CD4-positive, alpha-beta memory T cell (primary cell): Measurements from ENCODE around the gene IGF2BP2. TPM values are rescaled to one million over a fixed set of nuclear protein-coding genes. Genes with fewer than 3 reads are reported as not detected.

Source experiments
- CTCF ChIA-PET: fragments of 350-600 bp; sonication (Branson Sonifier 250); formaldehyde crosslinking; loops from one replicate; lab custom pipeline; 2021; ENCODE audit warnings: inconsistent platforms; ENCODE audit not compliant: partially characterized antibody; lab: Charles Lee
- POLR2A ChIA-PET: fragments of 350-600 bp; sonication (Branson Sonifier 250); formaldehyde crosslinking; loops from one replicate; lab custom pipeline; 2021; ENCODE audit not compliant: partially characterized antibody; lab: Charles Lee
- DNase-seq, 5 donors: peaks; one replicate each; pipeline versions ENCODE4 v3.0.0 to v3.0.0-alpha.2; 2020 to 2022; ENCODE audit warnings: mixed read lengths in 1 of 5
- H3K27ac ChIP-seq: one replicate; pipeline ENCODE4 v1.7.0; 2013; ENCODE audit warnings: low read depth, low read length
- H3K27me3 ChIP-seq: 2 replicates; pipeline ENCODE4 v1.7.0; 2013; ENCODE audit warnings: mild to moderate bottlenecking, low read length, moderate library complexity; ENCODE audit not compliant: insufficient read depth
- H3K36me3 ChIP-seq: 2 replicates; pipeline ENCODE4 v1.7.0; 2013; ENCODE audit warnings: mild to moderate bottlenecking, low read length, moderate library complexity; ENCODE audit not compliant: insufficient read depth
- H3K4me1 ChIP-seq: 2 replicates; pipeline ENCODE4 v1.7.0; 2013; ENCODE audit warnings: mild to moderate bottlenecking, low read length, moderate library complexity; ENCODE audit not compliant: insufficient read depth
- H3K4me3 ChIP-seq, 2 donors: one replicate each; pipeline ENCODE4 v1.7.0; 2013; ENCODE audit warnings: low read length in 2 of 2, mild to moderate bottlenecking in 1 of 2
- H3K9me3 ChIP-seq, 2 donors: one replicate each; pipeline ENCODE4 v1.7.0; 2013; ENCODE audit warnings: low read length in 2 of 2, control low read depth in 1 of 2; ENCODE audit not compliant: control insufficient read depth in 1 of 2
- H3K27ac Mint-ChIP-seq, 7 donors: one replicate each; pipeline ENCODE4 v1.8.0; 2020 to 2021; ENCODE audit warnings: mixed read lengths in 7 of 7, mild to moderate bottlenecking in 6 of 7, inconsistent platforms in 3 of 7, moderate library complexity in 3 of 7
- H3K27me3 Mint-ChIP-seq, 2 donors: one replicate each; pipeline ENCODE4 v1.8.0; 2020 to 2021; ENCODE audit warnings: mixed read lengths in 2 of 2
- H3K36me3 Mint-ChIP-seq, 2 donors: one replicate each; pipeline ENCODE4 v1.8.0; 2020 to 2021; ENCODE audit warnings: mixed read lengths in 2 of 2, inconsistent platforms in 1 of 2, mild to moderate bottlenecking in 1 of 2
- H3K4me1 Mint-ChIP-seq, 4 donors: one replicate each; pipeline ENCODE4 v1.8.0; 2020 to 2021; ENCODE audit warnings: mixed read lengths in 4 of 4, mild to moderate bottlenecking in 1 of 4
- H3K4me3 Mint-ChIP-seq, 8 donors: one replicate each; pipeline ENCODE4 v1.8.0; 2020 to 2021; ENCODE audit warnings: mixed read lengths in 8 of 8, mild to moderate bottlenecking in 7 of 8, moderate library complexity in 6 of 8, inconsistent platforms in 3 of 8
- H3K9me3 Mint-ChIP-seq, 8 donors: one replicate each; pipeline ENCODE4 v1.8.0; 2020 to 2021; ENCODE audit warnings: mixed read lengths in 8 of 8, mild to moderate bottlenecking in 5 of 8, inconsistent platforms in 3 of 8, moderate library complexity in 1 of 8
- intact Hi-C: fragments of 100-400 bp; cut with micrococcal nuclease; formaldehyde crosslinking; loops from one replicate; pipeline ENCODE4 v1.15.1; 2023
- polyA plus RNA-seq, 2 donors: library from polyadenylated mRNA; unstranded; fragments of 300-500 nt; fragmentation: Illumina TruSeq; gene quantifications; one replicate each; pipeline ENCODE4 v1.2.3, GENCODE V29; 2021
- total RNA-seq, 2 experiments: library from RNA; stranded (reverse); gene quantifications; one replicate each; pipeline ENCODE4 v1.2.3, GENCODE V29; 2021

IGF2BP2 gene
- total and polyA plus RNA-seq, 4 experiments from 2014 or later = not detected

DNA sequence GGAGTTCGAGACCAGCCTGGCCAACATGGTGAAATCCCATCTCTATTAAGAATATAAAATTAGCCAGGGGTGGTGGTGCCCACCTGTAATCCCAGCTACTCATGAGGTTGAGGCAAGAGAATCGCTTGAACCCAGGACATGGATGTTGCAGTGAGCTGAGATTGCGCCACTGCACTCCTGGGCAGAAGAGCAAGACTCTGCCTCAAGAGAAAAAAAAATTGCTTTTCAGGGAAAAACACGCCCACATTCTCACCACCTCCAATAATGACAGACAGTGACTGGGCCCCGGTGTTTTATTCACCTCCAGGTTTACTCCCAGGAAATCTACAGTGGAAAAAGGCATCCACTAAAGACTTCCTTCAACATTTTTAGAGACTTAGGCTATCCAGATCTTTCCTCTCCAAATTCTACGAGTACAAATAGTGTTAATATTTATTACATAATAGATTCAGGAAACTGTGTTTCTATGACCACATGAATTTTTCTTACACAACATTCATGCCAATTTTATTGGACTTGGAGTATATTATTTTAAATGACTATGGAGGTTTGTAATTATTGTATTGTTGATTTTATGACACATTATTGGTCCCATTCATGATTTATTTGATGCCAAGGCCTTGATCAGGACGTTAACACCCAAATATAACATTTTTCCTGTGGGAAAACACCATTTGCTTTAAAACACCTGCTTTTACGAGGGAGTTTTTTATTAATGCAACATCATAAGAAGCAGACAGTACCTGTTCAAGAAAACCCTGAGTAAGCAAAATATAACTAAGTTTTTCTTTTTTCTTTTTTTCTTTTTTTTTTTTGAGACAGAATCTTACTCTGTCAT is 26.6 kb downstream of the IGF2BP2 start:
- Mint-ChIP-seq H3K27ac (no peak overlapping the region), H3K36me3 (no peaks in the 10 kb centered on the region), H3K4me3 (no peak overlapping the region), H3K27me3 (peaks cover 9 to 22% of the 10 kb centered on the region in 2 donors), H3K9me3 (no peaks in the 10 kb centered on the region), H3K4me1 (peaks cover 0 to 2% (median 0%) of the 10 kb centered on the region in 4 donors)
- Histone ChIP-seq H3K27ac (no peak overlapping the region), H3K9me3 (no peaks in the 10 kb centered on the region), H3K36me3 (no peaks in the 10 kb centered on the region), H3K4me1 (no peaks in the 10 kb centered on the region), H3K27me3 (no peaks in the 10 kb centered on the region), H3K4me3 (no peak overlapping the region)
- CTCF ChIA-PET = no interaction called here
- intact Hi-C loops = no loop called here
- no peak for DNase-seq
- POLR2A ChIA-PET = no interaction called here

DNA sequence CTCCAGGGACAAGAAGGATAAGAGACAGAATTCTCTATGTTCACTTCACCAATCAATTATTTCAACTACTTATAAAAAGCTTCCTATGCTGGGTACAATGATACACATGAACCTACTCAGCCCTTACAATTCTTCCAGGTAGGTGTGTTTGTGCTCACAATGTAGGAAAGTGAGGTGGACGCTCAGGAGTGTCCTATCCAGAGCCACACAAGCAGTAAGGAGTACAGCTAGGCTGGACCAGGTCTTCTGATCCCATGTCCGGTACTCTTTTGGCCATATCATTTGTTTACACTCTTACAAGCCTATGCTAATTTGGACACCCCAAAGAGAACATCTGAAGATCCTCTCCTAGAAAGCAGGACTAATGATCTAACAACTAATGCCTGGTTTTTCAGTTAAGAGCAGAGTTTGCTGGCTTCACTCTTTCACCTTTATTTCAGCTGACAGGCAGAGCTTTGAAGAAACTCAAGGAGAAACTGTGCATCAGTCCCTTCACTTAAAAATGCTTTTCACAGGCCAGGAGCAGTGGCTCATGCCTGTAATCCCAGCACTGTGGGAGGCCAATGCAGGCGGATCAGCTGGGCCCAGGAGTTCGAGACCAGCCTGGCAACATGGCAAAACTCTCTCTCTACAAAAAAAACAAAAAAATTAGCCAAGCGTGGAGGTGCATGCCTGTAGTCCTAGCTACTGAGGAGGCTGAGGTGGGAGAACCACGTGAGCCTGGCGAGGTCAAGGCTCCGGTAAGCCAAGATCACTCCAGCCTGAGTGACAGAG is 27.5 kb downstream of the IGF2BP2 start:
- no peaks in the 10 kb centered on the region for H3K4me1 ChIP-seq
- H3K4me1 Mint-ChIP-seq = peaks cover 0 to 2% (median 0%) of the 10 kb centered on the region in 4 donors
- no peaks in the 10 kb centered on the region for H3K36me3 Mint-ChIP-seq
- intact Hi-C loops = no loop called here
- H3K4me3 Mint-ChIP-seq = no peak overlapping the region
- H3K9me3 Mint-ChIP-seq = no peaks in the 10 kb centered on the region
- H3K27me3 ChIP-seq = no peaks in the 10 kb centered on the region
- H3K27ac ChIP-seq = no peak overlapping the region
- H3K36me3 ChIP-seq = no peaks in the 10 kb centered on the region
- ChIA-PET CTCF (no interaction called here), POLR2A (no interaction called here)
- no peak overlapping the region for H3K4me3 ChIP-seq
- no peak for DNase-seq
- peaks cover 9 to 22% of the 10 kb centered on the region in 2 donors for H3K27me3 Mint-ChIP-seq
- H3K9me3 ChIP-seq = no peaks in the 10 kb centered on the region
- H3K27ac Mint-ChIP-seq = no peak overlapping the region

- ChIA-PET POLR2A (no interaction called here), CTCF (no interaction called here)
- Histone ChIP-seq H3K27ac (no peak overlapping the region), H3K4me1 (no peaks in the 10 kb centered on the region), H3K27me3 (no peaks in the 10 kb centered on the region), H3K4me3 (no peak overlapping the region), H3K9me3 (no peaks in the 10 kb centered on the region), H3K36me3 (no peaks in the 10 kb centered on the region)
- Mint-ChIP-seq H3K27me3 (peaks cover 9 to 22% of the 10 kb centered on the region in 2 donors), H3K9me3 (no peaks in the 10 kb centered on the region), H3K36me3 (no peaks in the 10 kb centered on the region), H3K4me1 (peaks cover 0 to 2% (median 0%) of the 10 kb centered on the region in 4 donors), H3K27ac (no peak overlapping the region), H3K4me3 (no peak overlapping the region)
- intact Hi-C loops = no loop called here
- no peak for DNase-seq
Observed at GRCh38 chr3:185796431-185797107, 28.3 kb downstream of the IGF2BP2 start.

DNA sequence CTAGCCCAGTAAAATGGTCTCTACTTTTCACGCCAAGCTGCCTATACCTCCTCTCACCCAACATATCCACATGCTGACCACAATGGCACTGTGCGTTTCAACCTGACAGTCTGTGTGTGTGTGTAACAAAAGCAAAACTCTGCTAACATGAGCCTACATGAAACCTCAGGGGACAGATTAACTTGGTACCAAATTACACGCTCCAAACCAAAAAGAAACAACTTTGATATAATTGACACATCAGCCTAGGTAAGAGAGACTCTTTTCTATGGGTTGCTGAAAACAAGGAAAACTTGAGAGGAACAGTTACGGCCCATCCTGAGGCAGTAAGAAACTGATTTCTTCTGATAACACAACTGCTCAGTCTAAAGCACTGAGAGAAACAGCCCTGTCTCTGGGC is 31.5 kb downstream of the IGF2BP2 start:
- no peak overlapping the region for H3K27ac ChIP-seq
- Mint-ChIP-seq H3K4me1 (peaks cover 0 to 2% (median 0%) of the 10 kb centered on the region in 4 donors), H3K36me3 (no peaks in the 10 kb centered on the region), H3K27me3 (peaks cover 14 to 18% of the 10 kb centered on the region in 2 donors), H3K27ac (no peak overlapping the region), H3K9me3 (no peaks in the 10 kb centered on the region), H3K4me3 (no peak overlapping the region)
- CTCF ChIA-PET = no interaction called here
- intact Hi-C loops = no loop called here
- POLR2A ChIA-PET = no interaction called here
- H3K27me3 ChIP-seq = peaks cover under 1% of the 10 kb centered on the region
- DNase-seq = no peak
- no peaks in the 10 kb centered on the region for H3K4me1 ChIP-seq
- H3K36me3 ChIP-seq = no peaks in the 10 kb centered on the region
- H3K4me3 ChIP-seq = no peak overlapping the region
- no peaks in the 10 kb centered on the region for H3K9me3 ChIP-seq

DNA sequence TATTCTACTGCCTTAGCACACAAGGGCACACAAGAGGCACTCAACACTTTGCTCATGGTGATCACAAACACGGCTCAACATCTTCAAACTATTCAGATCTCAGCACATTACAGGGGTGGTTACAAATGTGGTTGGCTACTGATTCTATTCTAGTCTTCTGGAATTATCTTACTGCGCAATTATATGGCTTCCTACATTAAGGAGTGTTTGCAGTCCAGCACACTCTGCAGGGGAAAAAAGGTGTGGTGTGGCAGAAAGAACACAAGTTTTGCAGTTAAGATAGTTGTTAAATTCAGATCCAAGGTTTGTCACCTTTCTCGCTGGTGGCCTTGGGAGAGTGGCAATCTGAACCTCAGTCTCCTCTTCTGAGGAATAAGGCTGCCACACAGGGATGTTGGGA is 31.9 kb downstream of the IGF2BP2 start:
- intact Hi-C loops = no loop called here
- H3K27me3 ChIP-seq = peaks cover 3% of the 10 kb centered on the region
- DNase-seq = no peak
- no peak overlapping the region for H3K4me3 ChIP-seq
- Mint-ChIP-seq H3K36me3 (no peaks in the 10 kb centered on the region), H3K9me3 (no peaks in the 10 kb centered on the region), H3K4me3 (no peak overlapping the region), H3K27me3 (peaks cover 12 to 16% of the 10 kb centered on the region in 2 donors), H3K4me1 (peaks cover 0 to 2% (median 0%) of the 10 kb centered on the region in 4 donors), H3K27ac (no peak overlapping the region)
- H3K4me1 ChIP-seq = no peaks in the 10 kb centered on the region
- ChIA-PET CTCF (no interaction called here), POLR2A (no interaction called here)
- H3K36me3 ChIP-seq = no peaks in the 10 kb centered on the region
- no peak overlapping the region for H3K27ac ChIP-seq
- no peaks in the 10 kb centered on the region for H3K9me3 ChIP-seq

DNA sequence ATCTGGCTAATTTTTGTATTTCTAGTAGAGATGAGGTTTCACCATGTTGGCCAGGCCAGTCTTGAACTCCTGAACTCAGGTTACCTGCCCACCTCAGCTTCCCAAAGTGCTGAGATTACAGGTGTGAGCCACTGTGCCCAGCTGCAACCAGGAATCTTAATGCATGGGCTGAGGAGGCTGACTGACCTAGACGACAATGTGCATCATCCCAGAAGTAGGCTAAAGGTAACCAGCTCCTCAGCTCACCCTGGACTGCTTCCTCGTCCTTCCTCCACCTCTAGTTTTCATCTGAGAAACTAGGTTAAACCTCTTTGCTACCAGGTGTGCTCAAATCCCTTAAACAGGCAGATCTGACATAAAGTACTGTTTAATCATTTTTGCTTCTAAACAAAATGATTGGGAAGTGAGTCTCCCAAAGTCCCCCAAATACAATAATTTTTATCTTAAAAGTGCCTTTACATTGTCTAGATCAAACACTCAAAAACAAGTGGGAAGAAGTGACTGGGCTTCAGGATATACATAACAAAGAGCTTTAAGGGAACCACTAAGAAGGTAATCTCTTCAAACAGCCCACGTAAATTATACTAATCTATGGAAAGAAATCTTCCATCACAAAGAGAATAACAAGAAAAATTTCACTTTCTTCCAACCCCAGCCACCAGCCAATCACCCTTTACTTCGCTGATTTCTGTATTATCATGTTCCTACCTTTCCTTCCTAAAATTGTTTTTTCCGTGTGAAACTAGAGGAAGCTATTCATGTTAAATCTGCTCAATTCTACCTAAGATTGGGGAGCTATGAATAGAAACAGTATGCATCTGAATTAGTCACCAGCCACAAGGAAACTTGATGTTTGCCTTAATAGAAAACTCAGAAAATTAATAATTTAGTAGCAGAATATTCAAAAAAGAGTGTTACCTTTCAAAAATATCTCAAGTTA is 34.7 kb downstream of the IGF2BP2 start:
- Mint-ChIP-seq H3K36me3 (no peaks in the 10 kb centered on the region), H3K4me1 (peaks cover 0 to 1% (median 0%) of the 10 kb centered on the region in 4 donors), H3K27ac (no peak overlapping the region), H3K27me3 (peaks cover 8 to 9% of the 10 kb centered on the region in 2 donors), H3K4me3 (no peak overlapping the region), H3K9me3 (no peaks in the 10 kb centered on the region)
- Histone ChIP-seq H3K4me3 (no peak overlapping the region), H3K27me3 (peaks cover 3% of the 10 kb centered on the region), H3K36me3 (no peaks in the 10 kb centered on the region), H3K27ac (no peak overlapping the region), H3K9me3 (no peaks in the 10 kb centered on the region), H3K4me1 (no peaks in the 10 kb centered on the region)
- CTCF ChIA-PET = interaction anchor here (1.5 kb wide), 1 partner anchor 22 kb away, joined by 3 read pairs; no protein-coding TSS in a partner anchor
- POLR2A ChIA-PET = no interaction called here
- intact Hi-C loops = no loop called here
- DNase-seq = no peak
